NOMO-1 treated with DMSO at 0.1 percent for 48 hours (cell line): Measurements from ENCODE around the gene ZC3H4.
A peak's percentile ranks its signal among the peaks of the same experiment; 100 is the strongest.
"Not testable (repeated sequence)": the region's sequence is repeated elsewhere in the genome, so short reads cannot be mapped to it uniquely, and the experiment has no call there.

Experiments used
- DNase-seq: peaks from one replicate; lab custom pipeline; 2025; ENCODE audit not compliant: unreplicated experiment; lab: John Stamatoyannopoulos, UW

The ZC3H4 gene

GRCh38 chr19:47112997-47113849 is at the start of gene ZC3H4:
ZC3H4 (minus strand) TSS chr19:47113776; CDS start chr19:47112584, 1,192 bp downstream.
- DNase-seq, result peak; percentile 99

GRCh38 chr19:47161876-47162489 is 48.4 kb upstream of the ZC3H4 start:
- no peak for DNase-seq

GRCh38 chr19:47158879-47159503 is 45.4 kb upstream of the ZC3H4 start:
- DNase-seq, result no peak

GRCh38 chr19:47158367-47158791 is 44.8 kb upstream of the ZC3H4 start:
- no peak for DNase-seq

- DNase-seq, result peak; percentile 56
Measured at GRCh38 chr19:47157431-47158321, 44.1 kb upstream of the ZC3H4 start.

GRCh38 chr19:47156861-47157430 is 43.4 kb upstream of the ZC3H4 start:
- peak; percentile 88 for DNase-seq

GRCh38 chr19:47155148-47155547 is 41.6 kb upstream of the ZC3H4 start:
- no peak for DNase-seq

DNA sequence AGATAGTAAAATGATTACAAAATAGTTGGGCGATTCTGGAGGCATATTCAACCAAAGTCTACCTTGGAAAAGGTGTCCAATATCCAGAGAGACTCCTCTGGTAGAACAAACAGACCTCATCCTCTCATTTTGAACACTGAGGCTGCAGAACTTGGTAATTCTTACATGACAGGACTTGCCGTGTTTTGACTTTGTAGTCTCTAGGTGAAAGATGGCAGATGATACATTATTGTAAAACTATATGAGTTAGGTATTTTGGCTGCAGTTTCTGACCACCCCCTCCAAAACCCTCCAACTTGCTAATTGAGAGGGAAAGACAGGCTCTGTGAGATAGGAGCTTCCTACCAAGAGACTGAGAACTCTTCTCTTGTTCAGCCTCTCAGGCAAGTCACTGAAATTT is 39.7 kb upstream of the ZC3H4 start:
- DNase-seq, result no peak

GRCh38 chr19:47152632-47153031 is 39.1 kb upstream of the ZC3H4 start:
- DNase-seq, result no peak

GRCh38 chr19:47152205-47152604 is 38.6 kb upstream of the ZC3H4 start:
- DNase-seq, result no peak

- DNase-seq, result no peak
Measured at GRCh38 chr19:47151627-47152026, 38.1 kb upstream of the ZC3H4 start.

- no peak for DNase-seq
Measured at GRCh38 chr19:47146920-47147319, 33.3 kb upstream of the ZC3H4 start.

DNA sequence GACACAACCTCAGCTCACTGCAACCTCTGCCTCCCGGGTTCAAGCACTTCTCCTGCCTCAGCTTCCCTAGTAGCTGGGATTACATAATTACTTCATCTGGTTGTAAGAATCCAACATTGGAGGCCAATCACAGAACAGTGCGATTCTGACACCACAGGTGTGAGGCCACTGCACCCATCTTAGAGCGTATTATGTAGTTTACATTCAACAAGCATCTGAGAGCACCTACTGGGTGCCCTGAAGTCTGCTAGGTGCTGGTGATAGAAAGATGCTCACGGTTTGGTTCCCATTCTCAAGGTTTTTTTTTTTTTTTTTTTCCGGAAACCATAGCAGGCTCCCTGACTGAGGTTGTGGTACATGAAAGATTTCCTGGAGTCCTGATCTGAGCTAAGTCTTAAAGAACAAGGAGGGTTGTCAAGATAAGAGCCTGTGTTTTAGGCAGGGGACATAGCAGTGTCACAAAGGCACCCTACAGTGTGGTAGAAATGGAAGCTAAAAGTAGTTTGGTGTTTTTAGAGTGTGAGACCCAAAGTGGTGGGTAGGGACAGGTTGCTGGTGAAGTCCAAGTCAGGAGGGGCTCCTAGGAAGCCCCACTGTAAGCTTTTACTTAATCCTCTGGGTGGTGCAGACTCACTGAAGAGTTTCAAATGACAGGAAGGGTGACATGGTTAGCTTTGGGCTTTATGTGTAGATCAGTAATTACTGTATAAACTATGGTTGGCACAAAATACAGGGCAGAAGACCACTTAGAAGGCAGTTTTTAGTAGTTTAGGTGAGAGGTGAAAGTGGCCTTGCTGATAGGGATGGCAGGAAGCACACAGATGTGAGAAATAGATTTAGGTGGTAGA is 32.3 kb upstream of the ZC3H4 start:
- DNase-seq, result no peak

DNA sequence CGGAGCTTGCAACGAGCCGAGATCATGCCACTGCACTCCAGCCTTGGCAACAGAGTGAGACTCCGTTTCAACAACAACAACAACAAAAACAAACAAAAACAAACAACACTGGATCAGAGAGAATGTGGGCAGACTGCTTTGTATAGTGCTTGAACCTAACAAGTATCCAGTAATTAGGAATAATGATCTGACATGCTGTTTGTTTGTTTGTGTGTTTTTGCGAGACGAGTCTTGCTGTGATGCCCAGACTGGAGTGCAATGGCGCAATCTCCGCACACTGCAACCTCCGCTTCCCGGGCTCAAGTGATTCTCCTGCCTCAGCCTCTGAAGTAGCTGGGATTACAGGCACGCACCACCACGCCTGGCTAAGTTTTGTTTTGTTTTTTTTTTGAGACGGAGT is 31.1 kb upstream of the ZC3H4 start:
- DNase-seq, result no peak

GRCh38 chr19:47143322-47144073 is 29.9 kb upstream of the ZC3H4 start:
- DNase-seq, result no peak

- DNase-seq, result no peak
Measured at GRCh38 chr19:47142779-47143178, 29.2 kb upstream of the ZC3H4 start.

- no peak for DNase-seq
Measured at GRCh38 chr19:47141695-47142094, 28.1 kb upstream of the ZC3H4 start.

DNA sequence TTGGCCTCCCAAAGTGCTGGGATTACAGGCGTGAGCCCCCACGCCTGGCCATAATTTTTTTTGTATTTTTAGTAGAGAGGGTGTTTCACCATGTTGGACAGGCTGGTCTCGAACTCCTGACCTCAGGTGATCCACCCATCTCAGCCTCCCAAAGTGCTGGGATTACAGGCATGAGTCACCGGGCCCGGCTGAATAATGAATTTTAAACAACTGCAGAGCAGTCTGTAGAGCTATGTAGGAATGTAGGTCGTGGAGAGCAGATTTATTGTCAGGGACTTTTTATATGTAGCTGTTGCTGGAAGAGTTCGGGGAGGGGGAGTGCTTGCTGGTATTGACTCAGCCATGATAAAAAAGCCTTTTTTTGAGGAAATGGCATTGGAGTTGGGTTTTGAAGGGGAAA is 27.7 kb upstream of the ZC3H4 start:
- not testable (repeated sequence) for DNase-seq

GRCh38 chr19:47135156-47135555 is 21.6 kb upstream of the ZC3H4 start:
- DNase-seq, result no peak
